Rectal smooth muscle tissue (tissue), 1 donor: ENCODE measurements around the gene ZNF598.

Source experiments
- H3K27ac ChIP-seq: one replicate; pipeline ENCODE4 v1.7.0; 2013; ENCODE audit warnings: low read depth, low read length, inconsistent platforms
- H3K27me3 ChIP-seq: one replicate; pipeline ENCODE4 v1.7.0; 2013; ENCODE audit warnings: low read length; ENCODE audit not compliant: control insufficient read depth, insufficient read depth
- H3K36me3 ChIP-seq: one replicate; pipeline ENCODE4 v1.7.0; 2013; ENCODE audit warnings: low read length; ENCODE audit not compliant: control insufficient read depth, insufficient read depth
- H3K4me1 ChIP-seq: one replicate; pipeline ENCODE4 v1.7.0; 2013; ENCODE audit warnings: low read length; ENCODE audit not compliant: control insufficient read depth, insufficient read depth
- H3K4me3 ChIP-seq: one replicate; pipeline ENCODE4 v1.7.0; 2013; ENCODE audit warnings: low read length
- H3K9ac ChIP-seq: one replicate; pipeline ENCODE4 v1.7.0; 2013; ENCODE audit warnings: low read length

Gene ZNF598

DNA sequence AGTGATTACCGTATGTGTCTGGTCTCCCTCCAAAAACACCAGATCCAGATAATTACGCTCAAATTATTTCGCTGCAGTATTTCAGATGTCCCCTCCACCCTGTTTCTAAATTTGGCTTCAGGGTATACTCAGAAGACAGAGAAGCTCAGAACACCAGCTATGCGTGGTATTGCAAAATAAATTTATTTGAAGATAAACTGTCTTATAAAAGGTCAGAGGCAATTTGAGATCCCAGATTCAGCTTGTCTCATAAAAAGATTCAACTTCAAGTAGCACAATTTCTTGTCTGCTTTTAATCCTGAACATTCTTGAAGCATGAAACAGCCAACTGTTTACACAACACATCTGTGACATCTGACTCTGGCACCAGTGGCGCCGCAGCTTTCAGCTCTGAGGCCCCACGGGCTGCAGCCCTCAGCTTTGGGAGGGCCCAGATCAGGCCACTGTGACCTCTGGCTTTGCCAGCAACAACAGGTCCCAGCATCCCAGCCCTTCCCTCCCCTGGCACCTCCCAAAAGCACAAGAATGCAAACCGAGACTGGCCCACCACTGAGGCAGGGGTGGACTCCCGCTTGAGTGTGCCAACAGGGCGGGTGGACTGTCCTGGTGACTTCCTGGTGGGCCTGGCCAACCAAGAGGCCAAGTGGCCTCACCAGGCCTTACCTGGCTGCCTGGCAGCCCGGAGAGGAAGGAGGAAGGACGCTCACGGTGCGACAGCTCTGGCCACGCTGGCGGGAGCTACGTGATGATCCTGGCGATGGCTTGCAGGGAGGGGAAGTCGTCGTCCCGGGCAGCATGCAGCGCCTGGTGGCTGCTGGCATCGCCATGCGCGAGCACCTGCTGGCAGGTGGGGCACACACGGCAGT is 11.9 kb downstream of the ZNF598 start:
- peaks cover 5% of the 10 kb centered on the region for H3K4me1 ChIP-seq
- peaks cover 24% of the 10 kb centered on the region for H3K36me3 ChIP-seq
- no peaks in the 10 kb centered on the region for H3K27me3 ChIP-seq
- H3K27ac ChIP-seq: peak overlapping the region; percentile 47
- no peak overlapping the region for H3K9ac ChIP-seq
- no peak overlapping the region for H3K4me3 ChIP-seq

GRCh38 chr16:1993731-1994131 is 15.9 kb downstream of the ZNF598 start:
- H3K4me3 ChIP-seq: no peak overlapping the region
- peaks cover 5% of the 10 kb centered on the region for H3K4me1 ChIP-seq
- peaks cover 22% of the 10 kb centered on the region for H3K27me3 ChIP-seq
- H3K36me3 ChIP-seq: peaks cover 3% of the 10 kb centered on the region
- no peak overlapping the region for H3K9ac ChIP-seq
- no peak overlapping the region for H3K27ac ChIP-seq

DNA sequence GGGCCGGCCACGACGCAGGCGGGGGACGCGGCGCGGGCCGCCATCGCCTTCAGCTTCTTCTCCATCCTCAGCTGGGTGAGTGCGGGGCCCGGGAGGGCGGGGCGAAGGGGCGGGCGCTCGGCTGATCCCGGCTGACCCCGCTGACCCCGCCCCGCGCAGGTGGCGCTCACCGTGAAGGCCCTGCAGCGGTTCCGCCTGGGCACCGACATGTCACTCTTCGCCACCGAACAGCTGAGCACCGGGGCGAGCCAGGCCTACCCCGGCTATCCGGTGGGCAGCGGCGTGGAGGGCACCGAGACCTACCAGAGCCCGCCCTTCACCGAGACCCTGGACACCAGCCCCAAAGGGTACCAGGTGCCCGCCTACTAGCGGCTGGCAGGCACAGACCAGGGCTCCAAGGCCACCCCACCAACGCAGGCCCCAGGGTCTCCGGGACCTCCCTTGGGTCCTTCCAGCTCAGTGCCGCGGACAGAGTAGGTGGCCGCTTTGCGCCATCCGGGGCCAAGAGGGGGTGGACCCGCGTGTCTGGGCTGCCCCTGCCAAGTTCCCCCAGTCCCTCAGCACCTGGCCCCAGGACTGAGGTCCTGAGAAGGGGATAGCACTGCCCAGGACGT is 16.8 kb downstream of the ZNF598 start:
- peaks cover 24% of the 10 kb centered on the region for H3K27me3 ChIP-seq
- no peaks in the 10 kb centered on the region for H3K36me3 ChIP-seq
- no peak overlapping the region for H3K27ac ChIP-seq

GRCh38 chr16:1991948-1992703 is 17.5 kb downstream of the ZNF598 start:
- Histone ChIP-seq H3K27ac (no peak overlapping the region), H3K36me3 (peaks cover 1% of the 10 kb centered on the region), H3K9ac (no peak overlapping the region), H3K27me3 (peaks cover 24% of the 10 kb centered on the region), H3K4me1 (peaks cover 1% of the 10 kb centered on the region), H3K4me3 (peak overlapping the region; percentile 51)

More for the DNA sequence above, 16.8 kb downstream of the ZNF598 start:
- H3K4me1 ChIP-seq: peaks cover 3% of the 10 kb centered on the region
- H3K9ac ChIP-seq: no peak overlapping the region
- H3K4me3 ChIP-seq: no peak overlapping the region

DNA sequence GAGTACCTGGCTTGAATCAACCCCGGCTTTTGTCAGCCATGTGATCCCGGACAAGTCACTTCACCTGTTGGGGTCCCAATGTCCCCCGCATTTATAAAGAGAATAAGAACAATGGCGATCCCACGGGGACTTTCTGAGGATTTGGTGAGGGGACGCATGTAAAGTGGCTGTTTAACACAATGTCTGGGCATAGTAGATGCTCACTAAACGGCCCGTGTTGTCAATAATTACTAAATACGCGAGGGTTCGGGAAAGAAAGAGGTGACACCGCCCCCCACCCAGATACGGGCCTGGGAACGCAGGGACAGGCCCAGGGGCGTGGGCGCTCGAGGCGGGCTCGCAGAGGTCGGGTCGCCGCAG is 18.1 kb downstream of the ZNF598 start:
- H3K9ac ChIP-seq: no peak overlapping the region
- H3K27ac ChIP-seq: no peak overlapping the region
- no peaks in the 10 kb centered on the region for H3K4me1 ChIP-seq
- peaks cover 24% of the 10 kb centered on the region for H3K27me3 ChIP-seq
- H3K36me3 ChIP-seq: peaks cover 3% of the 10 kb centered on the region
- H3K4me3 ChIP-seq: peak overlapping the region; percentile 51

- Histone ChIP-seq H3K9ac (no peak overlapping the region), H3K27me3 (peaks cover 24% of the 10 kb centered on the region), H3K27ac (no peak overlapping the region), H3K4me1 (no peaks in the 10 kb centered on the region), H3K36me3 (peaks cover 7% of the 10 kb centered on the region), H3K4me3 (peak overlapping the region; percentile 51)
These were observed 18.5 kb downstream of the ZNF598 start for GRCh38 chr16:1991135-1991551.

GRCh38 chr16:1990351-1991134 is 19.1 kb downstream of the ZNF598 start:
- Histone ChIP-seq H3K27me3 (peaks cover 24% of the 10 kb centered on the region), H3K27ac (no peak overlapping the region), H3K9ac (no peak overlapping the region), H3K4me3 (peak overlapping the region; percentile 45), H3K4me1 (no peaks in the 10 kb centered on the region), H3K36me3 (peaks cover 7% of the 10 kb centered on the region)

- Histone ChIP-seq H3K27ac (no peak overlapping the region), H3K27me3 (peaks cover 24% of the 10 kb centered on the region), H3K4me1 (peaks cover 2% of the 10 kb centered on the region), H3K36me3 (peaks cover 7% of the 10 kb centered on the region), H3K4me3 (no peak overlapping the region), H3K9ac (no peak overlapping the region)
These were observed 19.6 kb downstream of the ZNF598 start for GRCh38 chr16:1990101-1990350.

DNA sequence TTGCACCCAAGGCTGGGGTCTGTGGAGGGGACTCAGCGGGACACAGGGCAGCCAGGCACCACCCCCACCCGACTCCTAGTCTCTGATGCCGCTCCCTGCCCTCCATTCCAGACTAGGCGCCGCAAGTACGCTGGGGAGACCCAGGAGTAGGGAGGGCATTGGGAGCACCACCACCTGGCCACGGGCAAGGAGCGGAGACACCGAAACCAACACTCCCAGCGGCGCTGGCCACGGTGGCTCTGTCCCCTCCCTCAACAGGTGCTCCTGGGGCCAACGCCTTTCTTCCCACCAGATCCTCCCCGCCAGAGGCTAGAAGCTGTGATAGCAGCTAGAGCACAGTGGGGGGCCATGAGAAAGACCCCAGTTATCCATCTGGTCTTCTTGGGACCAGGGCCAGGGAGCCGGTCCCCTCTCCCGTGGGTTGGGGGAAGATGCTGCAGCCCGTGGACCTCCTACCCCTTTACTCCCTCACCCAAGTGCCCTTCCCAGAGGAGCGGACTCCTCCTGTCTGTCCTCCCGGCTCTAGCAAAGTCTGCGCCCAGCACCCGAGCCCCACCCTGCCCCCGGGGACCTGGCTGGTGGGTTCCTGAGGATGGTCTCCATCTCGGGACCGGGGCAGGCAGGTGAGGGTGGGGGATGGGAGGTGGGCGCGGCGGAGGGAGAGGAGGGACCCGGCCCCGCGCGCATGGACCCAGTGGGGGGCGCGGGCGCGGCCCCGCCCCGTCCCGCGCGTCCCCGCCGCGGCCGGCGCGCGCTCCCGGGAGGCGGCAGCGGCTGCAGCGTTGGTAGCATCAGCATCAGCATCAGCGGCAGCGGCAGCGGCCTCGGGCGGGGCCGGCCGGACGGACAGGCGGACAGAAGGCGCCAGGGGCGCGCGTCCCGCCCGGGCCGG is 20.2 kb downstream of the ZNF598 start, which contains the start of gene SYNGR3:
SYNGR3 (plus strand) TSS at position 762 of the 892 bp plus-strand sequence. CDS start 133 bp downstream, outside the sequence.
- peak within 1 kb of the TSS; percentile 45 for H3K4me3 ChIP-seq
- H3K27me3 ChIP-seq: peaks cover 24% of the 10 kb centered on the region
- H3K9ac ChIP-seq: no peak within 1 kb of the TSS
- no peak within 1 kb of the TSS for H3K27ac ChIP-seq
- peaks cover 7% of the 10 kb centered on the region for H3K36me3 ChIP-seq
- peaks cover 7% of the 10 kb centered on the region for H3K4me1 ChIP-seq

- H3K27ac ChIP-seq: no peak overlapping the region
- H3K36me3 ChIP-seq: peaks cover 7% of the 10 kb centered on the region
- peaks cover 26% of the 10 kb centered on the region for H3K27me3 ChIP-seq
- no peak overlapping the region for H3K4me3 ChIP-seq
- H3K9ac ChIP-seq: no peak overlapping the region
- H3K4me1 ChIP-seq: peaks cover 7% of the 10 kb centered on the region
These were observed 22.4 kb downstream of the ZNF598 start for GRCh38 chr16:1987198-1987597.

DNA sequence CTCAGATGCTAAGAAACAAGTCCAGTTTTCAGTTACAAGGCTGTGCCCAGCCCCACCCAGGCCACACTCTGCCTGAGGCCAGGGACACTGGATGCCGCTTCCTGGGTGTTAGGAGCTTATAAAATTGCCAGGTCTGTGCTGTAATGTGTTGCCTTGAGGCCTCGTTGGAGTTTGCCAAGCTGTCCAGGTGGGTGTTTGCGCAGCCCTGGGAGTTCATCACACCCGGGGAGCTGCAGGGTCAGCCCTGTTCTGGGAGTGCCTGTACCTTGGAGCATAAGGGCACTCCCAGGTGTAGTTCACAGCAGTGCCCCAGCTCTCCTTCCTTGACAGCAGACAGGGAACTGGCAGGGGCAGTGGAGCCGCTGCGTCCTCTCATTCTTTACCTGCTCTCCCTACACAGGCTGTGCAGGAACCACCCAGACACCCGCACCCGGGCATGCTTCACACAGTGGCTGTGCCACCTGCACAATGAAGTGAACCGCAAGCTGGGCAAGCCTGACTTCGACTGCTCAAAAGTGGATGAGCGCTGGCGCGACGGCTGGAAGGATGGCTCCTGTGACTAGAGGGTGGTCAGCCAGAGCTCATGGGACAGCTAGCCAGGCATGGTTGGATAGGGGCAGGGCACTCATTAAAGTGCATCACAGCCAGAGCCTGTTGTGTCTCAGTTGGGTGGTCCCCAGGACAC is 24.0 kb downstream of the ZNF598 start:
- peak overlapping the region; percentile 51 for H3K9ac ChIP-seq
- peak overlapping the region; percentile 74 for H3K4me3 ChIP-seq
- no peak overlapping the region for H3K27ac ChIP-seq
- peaks cover 25% of the 10 kb centered on the region for H3K27me3 ChIP-seq
- peaks cover 7% of the 10 kb centered on the region for H3K4me1 ChIP-seq
- H3K36me3 ChIP-seq: peaks cover 7% of the 10 kb centered on the region
